Lower lobe of right lung (tissue), 2 donors: ENCODE results near the gene NFATC3. TPM values are rescaled to one million over a fixed set of nuclear protein-coding genes. Genes with fewer than 3 reads are reported as not detected.
A peak's percentile ranks its signal among the peaks of the same experiment; 100 is the strongest.

Source experiments
- ATAC-seq, 2 donors: fragments of 200-7000 bp; cut with Tn5 transposase; one replicate each; pipeline ENCODE4 v1.9.1; 2020 to 2022; ENCODE audit warnings: mild to moderate bottlenecking in 2 of 2, moderate library complexity in 2 of 2
- DNase-seq: peaks from one replicate; pipeline ENCODE4 v3.0.0-alpha.2; 2020
- H3K27ac ChIP-seq: fragments of 200-600 bp; one replicate; pipeline ENCODE4 v1.8.0; 2022
- H3K27me3 ChIP-seq: fragments of 200-600 bp; one replicate; pipeline ENCODE4 v1.8.0; 2022; ENCODE audit warnings: low read depth
- H3K36me3 ChIP-seq: fragments of 200-600 bp; one replicate; pipeline ENCODE4 v1.8.0; 2022; ENCODE audit warnings: mild to moderate bottlenecking
- H3K4me1 ChIP-seq: fragments of 200-600 bp; one replicate; pipeline ENCODE4 v1.8.0; 2022
- H3K4me3 ChIP-seq: fragments of 200-600 bp; one replicate; pipeline ENCODE4 v1.8.0; 2022; ENCODE audit warnings: mild to moderate bottlenecking
- H3K9me3 ChIP-seq: fragments of 200-600 bp; one replicate; pipeline ENCODE4 v1.8.0; 2022
- intact Hi-C: fragments of 100-400 bp; cut with DNase I; formaldehyde crosslinking; loops from one replicate; pipeline ENCODE4 v1.11.0; 2022
- total RNA-seq: library from RNA; stranded (reverse); fragmentation: NEBNext Ultra II Directional; extraction: Animal tissue kit (Norgen Biotek cat#: 25700); gene quantifications from one replicate; pipeline ENCODE4 v1.2.1, GENCODE V29; 2021
- TF ChIP-seq, protein P1 (sequence below): fragments of 200-600 bp; IDR thresholded peaks from one replicate; pipeline ENCODE4 v1.8.0; 2022; ENCODE audit warnings: antibody characterized with exemption, mild to moderate bottlenecking
- donor health status: DM: no; HTN: yes; CAD: no; lungs with severe emphysema.

The NFATC3 gene
- total RNA-seq, 1 donor from 2014 or later: 61.6 TPM

GRCh38 chr16:68219725-68220351 is 134.7 kb downstream of the NFATC3 start:
- H3K36me3 ChIP-seq: peaks cover 27% of the 10 kb centered on the region
- H3K27me3 ChIP-seq: no peaks in the 10 kb centered on the region
- H3K27ac ChIP-seq: peak overlapping the region; percentile 37
- H3K4me1 ChIP-seq: peaks cover 8% of the 10 kb centered on the region
- DNase-seq (no peak), ATAC-seq (peak; percentile 57 to 66)
- intact Hi-C loops: no loop called here
- TF ChIP-seq, protein P1, sequence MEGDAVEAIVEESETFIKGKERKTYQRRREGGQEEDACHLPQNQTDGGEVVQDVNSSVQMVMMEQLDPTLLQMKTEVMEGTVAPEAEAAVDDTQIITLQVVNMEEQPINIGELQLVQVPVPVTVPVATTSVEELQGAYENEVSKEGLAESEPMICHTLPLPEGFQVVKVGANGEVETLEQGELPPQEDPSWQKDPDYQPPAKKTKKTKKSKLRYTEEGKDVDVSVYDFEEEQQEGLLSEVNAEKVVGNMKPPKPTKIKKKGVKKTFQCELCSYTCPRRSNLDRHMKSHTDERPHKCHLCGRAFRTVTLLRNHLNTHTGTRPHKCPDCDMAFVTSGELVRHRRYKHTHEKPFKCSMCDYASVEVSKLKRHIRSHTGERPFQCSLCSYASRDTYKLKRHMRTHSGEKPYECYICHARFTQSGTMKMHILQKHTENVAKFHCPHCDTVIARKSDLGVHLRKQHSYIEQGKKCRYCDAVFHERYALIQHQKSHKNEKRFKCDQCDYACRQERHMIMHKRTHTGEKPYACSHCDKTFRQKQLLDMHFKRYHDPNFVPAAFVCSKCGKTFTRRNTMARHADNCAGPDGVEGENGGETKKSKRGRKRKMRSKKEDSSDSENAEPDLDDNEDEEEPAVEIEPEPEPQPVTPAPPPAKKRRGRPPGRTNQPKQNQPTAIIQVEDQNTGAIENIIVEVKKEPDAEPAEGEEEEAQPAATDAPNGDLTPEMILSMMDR: no peak
- no peaks in the 10 kb centered on the region for H3K9me3 ChIP-seq
- H3K4me3 ChIP-seq: no peak overlapping the region

DNA sequence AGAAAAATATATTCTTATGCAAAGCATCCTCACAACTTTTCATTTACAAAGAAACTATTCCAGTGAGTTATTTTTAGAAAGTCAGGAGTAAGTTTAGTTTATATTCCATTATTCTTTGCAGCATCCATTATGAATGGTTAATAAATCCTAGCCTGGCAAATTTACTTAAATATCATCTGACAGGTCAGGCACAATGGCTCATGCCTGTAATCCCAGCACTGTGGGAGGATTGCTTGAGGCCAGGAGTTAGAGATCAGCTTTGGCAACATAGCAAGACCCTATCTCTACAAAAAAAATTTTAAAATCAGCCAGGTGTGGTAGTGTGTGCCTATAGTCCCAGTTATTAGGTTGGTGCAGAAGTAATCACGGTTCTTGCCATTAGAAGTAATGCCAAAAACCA is 137.9 kb downstream of the NFATC3 start:
- no peak overlapping the region for H3K4me3 ChIP-seq
- peaks cover 13% of the 10 kb centered on the region for H3K4me1 ChIP-seq
- H3K27me3 ChIP-seq: no peaks in the 10 kb centered on the region
- H3K36me3 ChIP-seq: peaks cover 38% of the 10 kb centered on the region
- DNase-seq: no peak
- no peak overlapping the region for H3K27ac ChIP-seq
- no peak for ATAC-seq
- intact Hi-C loops: no loop called here
- TF ChIP-seq, protein P1: no peak
- H3K9me3 ChIP-seq: no peaks in the 10 kb centered on the region

DNA sequence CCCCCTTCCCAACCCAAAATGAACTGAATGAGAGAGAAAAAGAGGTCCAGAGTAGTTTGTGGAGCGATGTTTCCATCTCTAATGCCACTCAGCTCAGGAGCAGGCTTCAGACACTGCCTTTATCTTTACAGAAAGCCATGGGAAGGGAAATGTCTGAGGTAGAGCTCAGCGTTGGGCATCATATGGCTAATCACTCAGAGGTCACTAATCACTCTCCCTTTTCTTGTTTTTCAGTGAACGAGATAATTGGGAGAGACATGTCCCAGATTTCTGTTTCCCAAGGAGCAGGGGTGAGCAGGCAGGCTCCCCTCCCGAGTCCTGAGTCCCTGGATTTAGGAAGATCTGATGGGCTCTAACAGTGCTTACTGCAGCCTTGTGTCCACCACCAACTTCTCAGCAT is 140.9 kb downstream of the NFATC3 start:
- H3K36me3 ChIP-seq: peaks cover 61% of the 10 kb centered on the region
- peaks cover 25% of the 10 kb centered on the region for H3K4me1 ChIP-seq
- ATAC-seq (no peak), DNase-seq (no peak)
- H3K9me3 ChIP-seq: no peaks in the 10 kb centered on the region
- no peak overlapping the region for H3K27ac ChIP-seq
- no peaks in the 10 kb centered on the region for H3K27me3 ChIP-seq
- TF ChIP-seq, protein P1: no peak
- H3K4me3 ChIP-seq: no peak overlapping the region
- intact Hi-C loops: no loop called here

DNA sequence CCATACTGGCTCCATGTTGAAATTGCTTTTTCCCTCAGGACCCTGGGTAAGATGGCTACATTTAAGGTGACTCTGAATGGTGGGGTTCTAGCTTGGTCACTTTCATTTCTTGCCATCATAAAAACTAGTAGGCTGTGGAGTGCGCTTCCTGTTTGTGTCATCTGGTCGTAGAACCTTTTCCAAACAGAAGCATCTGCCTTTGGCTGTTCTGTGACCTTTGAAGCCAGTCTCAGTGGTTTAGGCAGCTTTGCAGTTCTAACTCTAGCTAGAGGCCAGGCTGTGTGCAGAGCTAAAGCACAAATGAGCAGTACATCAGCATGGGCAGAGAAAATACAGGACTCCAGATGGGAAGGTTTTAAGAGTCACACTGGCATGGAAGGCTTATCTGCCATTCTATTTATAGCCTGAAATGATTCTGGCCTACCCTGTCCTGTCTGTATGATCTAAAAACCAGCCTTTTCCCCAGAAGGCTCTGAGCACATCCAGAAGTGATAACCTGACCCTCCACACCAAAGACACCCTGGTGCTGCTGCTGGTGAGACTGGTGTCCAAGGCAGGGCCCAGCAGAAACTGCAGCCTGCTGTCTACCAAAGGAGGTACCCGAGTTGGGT is 142.1 kb downstream of the NFATC3 start:
- Histone ChIP-seq H3K36me3 (peaks cover 66% of the 10 kb centered on the region), H3K4me1 (peaks cover 25% of the 10 kb centered on the region), H3K27ac (peak overlapping the region; percentile 36), H3K4me3 (no peak overlapping the region), H3K27me3 (no peaks in the 10 kb centered on the region), H3K9me3 (no peaks in the 10 kb centered on the region)
- DNase-seq (no peak), ATAC-seq (no peak)
- TF ChIP-seq, protein P1: no peak
- intact Hi-C loops: no loop called here

DNA sequence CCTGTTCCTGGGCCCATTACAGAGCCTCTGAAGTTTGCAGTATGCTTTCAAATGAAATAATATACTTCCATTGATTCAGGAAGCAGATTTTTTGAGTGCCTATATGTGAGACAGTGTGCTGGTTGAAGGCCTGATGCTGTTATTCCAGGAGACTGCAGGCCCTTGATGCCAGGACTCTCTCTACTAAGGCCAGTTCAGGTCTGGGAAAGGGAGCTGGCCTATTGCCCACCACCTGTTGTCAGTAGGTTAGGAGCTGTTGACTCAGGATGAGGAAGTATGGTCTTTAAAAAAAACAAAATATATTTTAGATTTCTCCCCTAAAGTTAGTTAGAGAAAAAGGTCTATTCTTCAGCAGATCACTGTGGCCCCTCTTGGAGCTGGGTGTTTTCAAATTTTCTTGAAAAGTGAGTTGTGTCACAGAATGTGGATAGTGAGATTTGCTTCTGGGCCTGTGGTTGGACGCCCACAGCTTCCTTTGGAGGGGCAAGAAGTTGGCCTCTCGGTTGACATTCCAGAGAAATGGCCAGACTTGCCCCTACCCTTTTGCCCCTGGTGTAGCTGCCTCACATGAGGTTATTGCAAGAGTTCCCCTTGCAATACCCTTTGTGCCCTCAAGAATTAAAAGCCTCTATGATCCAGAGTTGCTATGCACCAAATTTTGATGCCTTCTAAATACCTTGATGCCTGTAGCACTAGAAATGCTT is 142.8 kb downstream of the NFATC3 start:
- H3K27me3 ChIP-seq: no peaks in the 10 kb centered on the region
- H3K4me3 ChIP-seq: no peak overlapping the region
- intact Hi-C loops: no loop called here
- TF ChIP-seq, protein P1: no peak
- H3K27ac ChIP-seq: peak overlapping the region; percentile 36
- DNase-seq: no peak
- H3K36me3 ChIP-seq: peaks cover 69% of the 10 kb centered on the region
- H3K9me3 ChIP-seq: no peaks in the 10 kb centered on the region
- no peak for ATAC-seq
- peaks cover 25% of the 10 kb centered on the region for H3K4me1 ChIP-seq
